Measurements from ENCODE around the gene RASSF3.

Gene RASSF3

GRCh38 chr12:64691227-64691794 is 81.0 kb downstream of the RASSF3 start:
- H3K4me2 ChIP-seq (ENCODE audit: low read length), result no peak overlapping the region
- H3K27ac ChIP-seq (ENCODE audit: low read length), result no peak overlapping the region

GRCh38 chr12:64691795-64692583 is 81.7 kb downstream of the RASSF3 start:
- H3K36me3 ChIP-seq (replicated peaks; ENCODE audit: low read depth, low read length), result peaks cover 55% of the 10 kb centered on the region
- H3K9ac ChIP-seq (ENCODE audit: low read length), result no peak overlapping the region
- H3K27ac ChIP-seq (ENCODE audit: low read length), result no peak overlapping the region
- H4K20me1 ChIP-seq (ENCODE audit: insufficient read depth, low read length), result peaks cover 54% of the 10 kb centered on the region
- peaks cover 55% of the 10 kb centered on the region for H3K79me2 ChIP-seq (ENCODE audit: low read length)
- TF ChIP-seq CTCF (IDR thresholded peaks at IDR 0.05; ENCODE audit: low read depth, low read length) (no peak), EZH2phosphoT487 (IDR thresholded peaks at IDR 0.05; ENCODE audit: low read depth) (no peak)
- H3K4me1 ChIP-seq (ENCODE audit: low read length), result no peaks in the 10 kb centered on the region
- no peak overlapping the region for H3K4me2 ChIP-seq (ENCODE audit: low read length)
- no peak overlapping the region for H2AFZ ChIP-seq (ENCODE audit: low read depth, low read length)
- H3K4me3 ChIP-seq (ENCODE audit: low read length), result no peak overlapping the region
- no peaks in the 10 kb centered on the region for H3K9me3 ChIP-seq (ENCODE audit: insufficient read depth, low read length)
- H3K27me3 ChIP-seq (ENCODE audit: low read depth, low read length), result no peaks in the 10 kb centered on the region

More at GRCh38 chr12:64691227-64691794, 81.0 kb downstream of the RASSF3 start:
- Histone ChIP-seq H3K9ac (ENCODE audit: low read length) (no peak overlapping the region), H3K4me3 (ENCODE audit: low read length) (no peak overlapping the region), H3K36me3 (replicated peaks; ENCODE audit: low read depth, low read length) (peaks cover 52% of the 10 kb centered on the region), H2AFZ (ENCODE audit: low read depth, low read length) (no peak overlapping the region), H3K9me3 (ENCODE audit: insufficient read depth, low read length) (no peaks in the 10 kb centered on the region), H3K79me2 (ENCODE audit: low read length) (peaks cover 55% of the 10 kb centered on the region), H3K4me1 (ENCODE audit: low read length) (no peaks in the 10 kb centered on the region), H4K20me1 (ENCODE audit: insufficient read depth, low read length) (peaks cover 49% of the 10 kb centered on the region), H3K27me3 (ENCODE audit: low read depth, low read length) (no peaks in the 10 kb centered on the region)
- TF ChIP-seq CTCF (IDR thresholded peaks at IDR 0.05; ENCODE audit: low read depth, low read length) (no peak), EZH2phosphoT487 (IDR thresholded peaks at IDR 0.05; ENCODE audit: low read depth) (no peak)

GRCh38 chr12:64694130-64695040 is 84.1 kb downstream of the RASSF3 start:
- no peak overlapping the region for H3K4me2 ChIP-seq (ENCODE audit: low read length)

More at GRCh38 chr12:64694130-64695040, 84.1 kb downstream of the RASSF3 start:
- Histone ChIP-seq H3K27me3 (ENCODE audit: low read depth, low read length) (no peaks in the 10 kb centered on the region), H4K20me1 (ENCODE audit: insufficient read depth, low read length) (peaks cover 35% of the 10 kb centered on the region), H2AFZ (ENCODE audit: low read depth, low read length) (no peak overlapping the region), H3K36me3 (replicated peaks; ENCODE audit: low read depth, low read length) (peaks cover 37% of the 10 kb centered on the region), H3K9me3 (ENCODE audit: insufficient read depth, low read length) (no peaks in the 10 kb centered on the region), H3K9ac (ENCODE audit: low read length) (no peak overlapping the region), H3K4me1 (ENCODE audit: low read length) (peaks cover 6% of the 10 kb centered on the region), H3K27ac (ENCODE audit: low read length) (no peak overlapping the region), H3K4me3 (ENCODE audit: low read length) (no peak overlapping the region), H3K79me2 (ENCODE audit: low read length) (peaks cover 35% of the 10 kb centered on the region)
- no peak for TF ChIP-seq CTCF (IDR thresholded peaks at IDR 0.05; ENCODE audit: low read depth, low read length)
- TF ChIP-seq EZH2phosphoT487 (IDR thresholded peaks at IDR 0.05; ENCODE audit: low read depth), result no peak

All from OCI-LY3 (cell line).